HepG2 (cell line): ENCODE measurements around the gene FEV. TPM values are rescaled to one million over a fixed set of nuclear protein-coding genes. Genes with fewer than 3 reads are reported as not detected.

Experiments used
- AHR ChIP-seq: IDR thresholded peaks from 2 replicates; pipeline ENCODE4 v1.6.1; 2018; ENCODE audit warnings: missing genetic modification reagents, missing compliant biosample characterization
- ARID5B ChIP-seq: IDR thresholded peaks from 2 replicates; pipeline ENCODE4 v1.4.0; 2020; ENCODE audit warnings: mild to moderate bottlenecking, missing genetic modification reagents
- MTERF4 ChIP-seq: sonication (generic); formaldehyde crosslinking; IDR thresholded peaks from 2 replicates; pipeline ENCODE4 v1.8.0; 2023; ENCODE audit warnings: mild to moderate bottlenecking, missing genetic modification reagents
- MXI1 ChIP-seq: IDR thresholded peaks from 3 replicates; pipeline ENCODE4 v1.6.1; 2012; ENCODE audit warnings: low read depth, low read length, inconsistent platforms, borderline replicate concordance
- POLR2A ChIP-seq, 2 experiments: IDR thresholded peaks; 2 replicates each; pipeline ENCODE4 v1.6.1; 2011; ENCODE audit warnings: low read depth in 2 of 2, low read length in 2 of 2, mild to moderate bottlenecking in 1 of 2, moderate library complexity in 1 of 2; ENCODE audit not compliant: insufficient read depth in 1 of 2
- RXRB ChIP-seq: IDR thresholded peaks from 2 replicates; pipeline ENCODE4 v1.6.1; 2016; ENCODE audit warnings: borderline replicate concordance, missing genetic modification reagents, missing compliant biosample characterization
- SKIL ChIP-seq: sonication (generic); formaldehyde crosslinking; IDR thresholded peaks from 2 replicates; pipeline ENCODE4 v1.8.0; 2022; ENCODE audit warnings: missing genetic modification reagents, mild to moderate bottlenecking, moderate library complexity, borderline replicate concordance
- SPEN ChIP-seq: sonication (generic); formaldehyde crosslinking; IDR thresholded peaks from 2 replicates; pipeline ENCODE4 v1.5.1; 2020; ENCODE audit warnings: low read depth, mild to moderate bottlenecking, missing genetic modification reagents
- ZBTB42 ChIP-seq: sonication (generic); formaldehyde crosslinking; IDR thresholded peaks from 2 replicates; pipeline ENCODE4 v1.5.0; 2020; ENCODE audit warnings: mild to moderate bottlenecking, missing genetic modification reagents
- ZNF615 ChIP-seq: sonication (generic); formaldehyde crosslinking; IDR thresholded peaks from 2 replicates; pipeline ENCODE4 v1.5.0; 2020; ENCODE audit warnings: mild to moderate bottlenecking, missing genetic modification reagents, borderline replicate concordance
- ZNF720 ChIP-seq: sonication (generic); formaldehyde crosslinking; IDR thresholded peaks from 2 replicates; pipeline ENCODE4 v1.4.0; 2020; ENCODE audit warnings: missing genetic modification reagents
- ZUFSP ChIP-seq: sonication (generic); formaldehyde crosslinking; IDR thresholded peaks from 2 replicates; pipeline ENCODE4 v1.9.0; 2021; ENCODE audit warnings: missing genetic modification reagents, mild to moderate bottlenecking, borderline replicate concordance
- polyA plus RNA-seq, 8 experiments: library from polyadenylated mRNA; depleted of rRNA in 3 of 8; stranded (reverse) in 7 of 8; unstranded in 1 of 8; fragments of >200 nt; fragmentation: Illumina TruSeq in 4 of 8; extraction: Trizol in 4 of 8; gene quantifications; 2 replicates each; pipeline versions ENCODE4 v1.2.1 to v1.2.3, GENCODE V29; 2011 to 2016; ENCODE audit warnings: low read depth in 4 of 8, missing spikeins in 1 of 8, mixed read lengths in 1 of 8; ENCODE audit not compliant: insufficient read depth in 1 of 8
- total RNA-seq, 5 experiments: library from RNA; depleted of rRNA; stranded (reverse); fragments of >200 nt; fragmentation: Illumina TruSeq; extraction: Trizol; gene quantifications; 2 replicates each; pipeline ENCODE4 v1.2.3, GENCODE V29; 2016; ENCODE audit warnings: low read depth in 1 of 5
- TF ChIP-seq, protein P1 (sequence below): sonication (generic); formaldehyde crosslinking; IDR thresholded peaks from 2 replicates; pipeline ENCODE4 v1.9.0; 2021; ENCODE audit warnings: mild to moderate bottlenecking, missing genetic modification reagents

FEV gene
- total and polyA plus RNA-seq, 2 of the 13 experiments (the other 11 are each of a cell fraction or from before 2014, with no cell fraction given) = not detected

GRCh38 chr2:218962859-218963492, 22.0 kb downstream of the FEV start (continued):
- TF ChIP-seq ARID5B (peak; percentile 47; the same call in 1 of the 2 replicates), RXRB (peak; percentile 81), AHR (CRISPR knock-in tag) (peak; percentile 91), SPEN (CRISPR knock-in tag) (peak; percentile 43; the same call in 1 of the 2 replicates), ZNF615 (CRISPR knock-in tag) (no peak), ZBTB42 (CRISPR knock-in tag) (0 out of 2 replicates have a peak, but pooled peaks have one; percentile 50), MTERF4 (CRISPR knock-in tag) (peak; percentile 91; the same call in 1 of the 2 replicates), POLR2A (IDR thresholded peaks at IDR 0.05; ENCODE audit: insufficient read depth in 1 of 2, low read depth in 2 of 2, low read length in 2 of 2) (no peak), ZNF720 (CRISPR knock-in tag) (no peak), ZUFSP (CRISPR knock-in tag) (no peak), SKIL (CRISPR knock-in tag) (0 out of 2 replicates have a peak, but pooled peaks have one; percentile 16), MXI1 (no peak)
- TF ChIP-seq, protein P1, sequence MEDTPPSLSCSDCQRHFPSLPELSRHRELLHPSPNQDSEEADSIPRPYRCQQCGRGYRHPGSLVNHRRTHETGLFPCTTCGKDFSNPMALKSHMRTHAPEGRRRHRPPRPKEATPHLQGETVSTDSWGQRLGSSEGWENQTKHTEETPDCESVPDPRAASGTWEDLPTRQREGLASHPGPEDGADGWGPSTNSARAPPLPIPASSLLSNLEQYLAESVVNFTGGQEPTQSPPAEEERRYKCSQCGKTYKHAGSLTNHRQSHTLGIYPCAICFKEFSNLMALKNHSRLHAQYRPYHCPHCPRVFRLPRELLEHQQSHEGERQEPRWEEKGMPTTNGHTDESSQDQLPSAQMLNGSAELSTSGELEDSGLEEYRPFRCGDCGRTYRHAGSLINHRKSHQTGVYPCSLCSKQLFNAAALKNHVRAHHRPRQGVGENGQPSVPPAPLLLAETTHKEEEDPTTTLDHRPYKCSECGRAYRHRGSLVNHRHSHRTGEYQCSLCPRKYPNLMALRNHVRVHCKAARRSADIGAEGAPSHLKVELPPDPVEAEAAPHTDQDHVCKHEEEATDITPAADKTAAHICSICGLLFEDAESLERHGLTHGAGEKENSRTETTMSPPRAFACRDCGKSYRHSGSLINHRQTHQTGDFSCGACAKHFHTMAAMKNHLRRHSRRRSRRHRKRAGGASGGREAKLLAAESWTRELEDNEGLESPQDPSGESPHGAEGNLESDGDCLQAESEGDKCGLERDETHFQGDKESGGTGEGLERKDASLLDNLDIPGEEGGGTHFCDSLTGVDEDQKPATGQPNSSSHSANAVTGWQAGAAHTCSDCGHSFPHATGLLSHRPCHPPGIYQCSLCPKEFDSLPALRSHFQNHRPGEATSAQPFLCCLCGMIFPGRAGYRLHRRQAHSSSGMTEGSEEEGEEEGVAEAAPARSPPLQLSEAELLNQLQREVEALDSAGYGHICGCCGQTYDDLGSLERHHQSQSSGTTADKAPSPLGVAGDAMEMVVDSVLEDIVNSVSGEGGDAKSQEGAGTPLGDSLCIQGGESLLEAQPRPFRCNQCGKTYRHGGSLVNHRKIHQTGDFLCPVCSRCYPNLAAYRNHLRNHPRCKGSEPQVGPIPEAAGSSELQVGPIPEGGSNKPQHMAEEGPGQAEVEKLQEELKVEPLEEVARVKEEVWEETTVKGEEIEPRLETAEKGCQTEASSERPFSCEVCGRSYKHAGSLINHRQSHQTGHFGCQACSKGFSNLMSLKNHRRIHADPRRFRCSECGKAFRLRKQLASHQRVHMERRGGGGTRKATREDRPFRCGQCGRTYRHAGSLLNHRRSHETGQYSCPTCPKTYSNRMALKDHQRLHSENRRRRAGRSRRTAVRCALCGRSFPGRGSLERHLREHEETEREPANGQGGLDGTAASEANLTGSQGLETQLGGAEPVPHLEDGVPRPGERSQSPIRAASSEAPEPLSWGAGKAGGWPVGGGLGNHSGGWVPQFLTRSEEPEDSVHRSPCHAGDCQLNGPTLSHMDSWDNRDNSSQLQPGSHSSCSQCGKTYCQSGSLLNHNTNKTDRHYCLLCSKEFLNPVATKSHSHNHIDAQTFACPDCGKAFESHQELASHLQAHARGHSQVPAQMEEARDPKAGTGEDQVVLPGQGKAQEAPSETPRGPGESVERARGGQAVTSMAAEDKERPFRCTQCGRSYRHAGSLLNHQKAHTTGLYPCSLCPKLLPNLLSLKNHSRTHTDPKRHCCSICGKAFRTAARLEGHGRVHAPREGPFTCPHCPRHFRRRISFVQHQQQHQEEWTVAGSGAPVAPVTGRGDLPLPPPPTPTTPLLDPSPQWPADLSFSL (CRISPR knock-in tag) = peak; percentile 33; the same call in 1 of the 2 replicates
